ENCODE results near the gene DYRK1A.

Gene DYRK1A

DNA sequence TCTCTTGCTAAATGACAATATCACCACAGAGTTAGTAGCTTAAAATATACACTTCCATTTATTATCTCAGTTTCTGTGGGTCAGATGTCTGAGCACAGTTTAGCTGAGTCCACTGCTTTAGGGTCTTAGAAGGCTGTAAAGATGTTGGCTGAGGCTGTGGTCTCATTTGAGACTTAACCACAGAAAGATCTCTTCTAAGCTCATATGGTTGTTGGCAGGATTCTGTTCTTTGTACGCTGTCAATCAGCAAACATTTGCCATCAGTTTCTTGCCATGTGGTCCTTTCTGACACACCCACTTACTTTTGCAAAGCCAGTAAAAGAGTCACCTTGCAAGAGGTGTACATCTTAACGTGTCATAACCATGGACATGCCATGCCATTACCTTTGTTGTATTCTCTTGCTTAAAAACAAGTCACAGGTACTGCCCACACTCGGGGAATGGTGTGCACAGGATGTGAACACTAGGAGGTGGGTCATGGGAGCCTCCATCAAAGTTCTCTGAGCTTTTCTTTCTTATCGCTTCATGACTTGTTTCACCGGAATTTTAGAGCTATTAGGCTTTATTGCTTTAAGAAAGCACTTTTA is 18.7 kb downstream of the DYRK1A start:
- no peak for DNase-seq

DNA sequence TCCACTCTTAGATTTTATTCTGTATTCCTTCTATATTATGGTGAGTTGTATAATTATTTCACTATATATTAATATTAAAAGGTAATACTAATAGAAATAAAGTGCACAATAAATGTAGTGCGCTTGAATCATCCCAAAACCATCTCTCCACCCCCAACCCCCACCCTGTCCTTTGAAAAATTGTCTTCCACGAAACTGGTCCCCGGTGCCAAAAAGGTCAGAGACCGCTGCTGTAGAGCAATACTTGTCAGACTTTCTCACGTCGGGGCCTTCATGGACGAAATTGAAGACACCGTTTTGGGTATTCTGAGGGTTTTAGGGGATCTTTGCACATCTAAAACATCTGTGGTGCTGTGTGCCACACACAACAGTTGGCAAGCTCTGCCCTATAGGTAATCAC is 19.6 kb downstream of the DYRK1A start:
- DNase-seq, result no peak

DNA sequence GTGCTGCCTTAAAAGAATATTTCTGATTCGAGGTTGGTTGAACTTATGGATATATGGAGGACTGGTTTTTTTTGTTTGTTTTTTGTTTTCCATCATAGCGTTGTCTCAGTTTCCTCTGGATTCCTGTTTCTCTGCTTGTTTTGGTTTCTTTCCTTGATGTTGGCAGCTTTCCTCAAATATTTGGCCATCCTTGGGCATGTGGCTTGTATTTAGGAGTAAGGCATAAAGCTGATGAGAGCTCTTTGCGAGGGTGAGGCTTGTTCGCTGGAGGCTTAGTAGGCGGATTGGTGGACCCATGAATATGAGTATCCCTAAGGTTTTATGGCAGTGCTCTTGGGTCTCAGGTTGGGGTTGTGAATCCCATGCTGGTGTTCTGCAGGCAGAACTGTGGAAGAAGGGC is 22.9 kb downstream of the DYRK1A start:
- DNase-seq, result no peak

DNA sequence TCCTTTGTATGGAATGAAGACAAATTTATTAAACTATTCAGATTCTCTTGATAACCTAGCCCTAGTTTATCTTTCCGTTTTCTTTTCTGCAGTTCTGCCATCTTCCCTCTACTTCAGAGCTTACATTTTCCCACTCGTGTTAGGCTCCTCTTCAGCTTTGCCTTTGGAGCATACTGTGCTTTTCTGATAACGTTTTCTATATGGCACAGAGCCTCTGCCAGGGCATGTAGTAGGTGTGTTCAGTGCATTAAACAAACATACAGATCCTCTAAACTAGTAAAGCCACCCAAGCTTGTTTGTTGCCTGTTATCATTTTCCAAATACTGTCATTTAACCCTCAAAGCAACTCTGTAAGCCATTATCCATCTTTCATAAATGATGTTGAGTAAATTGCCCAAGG is 25.1 kb downstream of the DYRK1A start:
- no peak for DNase-seq

DNA sequence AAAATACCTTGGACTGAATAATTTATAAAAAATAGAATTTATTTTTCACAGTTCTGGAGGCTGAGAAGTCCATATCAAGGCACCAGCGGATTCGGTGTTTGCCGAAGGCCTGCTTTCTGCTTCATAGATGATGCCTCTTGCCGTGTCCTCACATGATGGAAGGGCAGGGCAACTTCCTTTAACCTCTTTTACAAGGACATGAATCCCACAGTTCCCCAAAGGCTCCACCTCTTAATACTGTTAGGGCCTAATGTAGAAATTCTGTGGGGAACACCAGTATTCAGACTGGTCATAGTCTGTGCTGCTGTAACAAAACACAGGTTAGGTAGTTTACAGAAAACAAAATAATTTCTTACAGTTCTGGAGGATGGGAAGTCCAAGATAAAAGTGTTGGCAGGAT is 25.9 kb downstream of the DYRK1A start:
- DNase-seq, result no peak

DNA sequence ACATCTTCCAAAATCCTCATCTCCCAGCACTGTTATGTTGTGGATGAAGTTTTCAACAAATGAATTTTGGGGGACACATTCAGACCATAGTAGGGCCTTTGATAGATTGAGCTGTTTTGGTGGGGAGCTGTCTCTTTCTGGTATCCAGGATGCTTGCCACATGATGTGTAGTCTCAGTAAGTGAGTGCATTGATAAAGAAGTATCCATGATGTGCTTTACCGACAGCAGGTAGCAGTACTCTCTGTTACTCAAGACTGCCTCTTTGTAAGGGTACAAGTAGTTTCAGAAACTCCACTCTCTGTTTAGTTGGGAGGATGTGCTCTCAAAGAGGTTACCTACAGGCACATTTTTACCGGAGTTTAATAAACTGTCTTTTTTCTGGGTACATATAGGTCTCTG is 26.5 kb downstream of the DYRK1A start:
- no peak for DNase-seq

DNA sequence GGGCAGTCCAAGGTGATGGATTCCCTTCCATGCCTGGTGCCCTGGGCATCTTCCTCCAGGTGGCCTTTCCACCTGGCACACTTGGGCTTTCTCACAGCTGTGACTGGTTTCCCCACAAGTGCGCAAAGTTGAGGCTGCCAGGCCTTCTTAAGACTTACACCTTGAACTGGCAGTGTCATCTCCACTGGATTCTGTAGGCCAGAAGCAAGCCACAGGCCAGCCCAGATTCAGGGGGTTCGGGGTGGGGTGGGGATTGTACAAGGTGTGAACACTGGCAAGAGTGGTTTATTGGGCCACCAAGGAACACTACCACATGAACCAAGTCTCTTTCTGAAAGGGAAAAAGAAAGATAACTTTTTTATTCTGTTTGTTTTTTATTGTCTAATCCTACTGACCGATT is 27.2 kb downstream of the DYRK1A start:
- DNase-seq, result no peak

DNA sequence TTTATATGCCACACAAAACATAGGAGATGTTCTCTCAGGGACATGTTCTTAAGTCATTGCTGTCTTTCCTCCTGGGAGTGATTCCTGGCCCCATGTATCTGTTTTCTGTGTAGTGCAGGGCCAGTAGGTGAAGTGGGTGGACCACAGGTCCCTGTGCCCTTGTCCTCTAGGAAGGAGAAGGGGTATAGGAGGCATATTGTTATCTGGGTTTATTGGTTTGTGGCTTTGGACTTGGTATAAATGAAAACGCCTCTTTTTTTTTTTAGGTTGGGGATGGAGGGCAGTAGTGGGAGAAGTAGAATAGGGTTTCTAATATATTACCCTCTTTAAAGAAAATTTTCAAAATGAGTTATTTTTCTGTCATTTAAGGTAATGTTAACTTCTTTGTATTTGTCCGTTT is 29.4 kb downstream of the DYRK1A start:
- no peak for DNase-seq

DNA sequence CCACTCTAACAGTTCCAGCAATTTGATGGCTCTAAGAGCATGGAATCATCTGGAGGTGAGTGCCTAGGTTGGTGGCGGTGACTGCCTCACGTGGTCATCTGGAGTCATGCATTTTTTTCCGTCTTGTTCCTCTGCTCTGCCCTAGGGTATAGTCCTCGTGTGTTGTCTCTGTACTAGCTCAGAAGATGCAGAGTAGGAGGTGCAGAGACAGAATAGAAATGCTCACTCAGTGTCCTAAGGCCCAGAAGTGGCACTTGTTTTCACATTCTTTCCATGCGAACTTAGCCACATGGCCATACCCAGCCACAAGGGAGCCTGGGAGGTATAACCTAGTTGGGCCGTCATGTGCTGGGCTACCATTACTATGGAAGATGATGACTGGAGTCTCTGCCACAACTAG is 30.3 kb downstream of the DYRK1A start:
- no peak for DNase-seq

DNA sequence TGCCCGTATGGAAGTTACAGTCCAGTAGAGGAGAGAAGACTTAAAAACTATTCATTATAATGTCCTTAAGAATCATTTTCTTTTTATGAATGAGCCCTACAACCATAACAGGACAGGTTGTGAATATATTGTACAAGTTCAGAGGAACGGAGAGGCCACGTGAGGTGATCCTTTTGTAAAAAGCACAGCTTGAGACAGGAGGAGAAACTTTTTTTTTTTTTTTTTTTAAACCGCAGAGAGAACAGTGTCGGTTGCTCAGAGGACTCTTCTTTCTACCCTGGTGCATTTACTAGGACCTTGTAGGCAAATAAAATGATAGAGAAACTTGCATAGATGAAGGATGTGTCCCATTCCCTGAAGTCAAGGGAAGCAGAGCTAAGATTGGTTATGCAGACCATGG is 32.1 kb downstream of the DYRK1A start:
- no peak for DNase-seq

DNA sequence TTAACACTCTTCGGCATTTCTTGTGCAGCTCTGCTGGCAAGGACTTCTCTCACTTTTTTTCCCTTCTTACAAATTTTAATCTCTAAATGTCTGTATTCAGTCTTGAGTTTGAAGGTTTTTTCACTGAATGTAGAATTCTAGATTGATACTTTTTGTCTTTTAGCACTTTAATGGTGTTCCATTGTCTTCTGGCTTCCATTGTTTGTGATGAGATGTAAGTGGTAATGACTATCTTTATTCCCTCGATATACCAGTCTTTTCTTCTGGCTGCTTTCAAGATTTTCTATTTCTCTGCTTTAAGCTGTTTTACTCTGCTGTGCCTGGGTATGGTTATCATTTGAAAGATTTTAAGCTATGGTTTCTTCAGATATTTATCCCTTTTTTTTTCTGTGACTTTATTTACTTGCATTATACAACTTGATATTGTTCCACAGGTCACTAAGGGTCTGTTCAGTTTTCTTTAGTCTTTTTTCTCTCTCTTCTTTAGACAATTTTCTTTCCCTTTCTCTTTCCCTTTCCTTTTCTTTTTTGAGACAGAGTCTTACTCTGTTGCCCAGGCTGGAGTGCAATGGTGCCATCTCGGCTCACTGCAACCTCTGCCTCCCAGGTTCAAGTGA is 35.8 kb downstream of the DYRK1A start:
- no peak for DNase-seq

DNA sequence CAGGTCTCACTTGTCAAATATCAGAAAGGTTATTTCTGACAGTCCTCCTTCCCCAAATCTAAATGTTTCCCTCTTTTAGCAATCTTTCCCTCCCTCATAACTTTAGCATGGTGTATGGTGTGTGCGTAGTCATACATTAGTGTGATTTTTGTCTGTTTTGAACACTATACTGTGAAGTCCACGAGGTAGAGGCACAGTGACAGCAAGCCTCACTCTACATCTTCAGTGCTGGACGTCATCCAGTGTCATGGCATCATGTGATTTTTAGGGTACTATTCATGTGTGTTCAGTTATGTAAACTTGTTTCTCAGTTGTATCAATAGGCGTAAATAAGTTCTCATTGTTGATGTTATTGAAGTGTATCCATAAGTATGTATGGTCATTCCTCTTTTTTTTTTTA is 39.1 kb downstream of the DYRK1A start:
- DNase-seq, result no peak

DNA sequence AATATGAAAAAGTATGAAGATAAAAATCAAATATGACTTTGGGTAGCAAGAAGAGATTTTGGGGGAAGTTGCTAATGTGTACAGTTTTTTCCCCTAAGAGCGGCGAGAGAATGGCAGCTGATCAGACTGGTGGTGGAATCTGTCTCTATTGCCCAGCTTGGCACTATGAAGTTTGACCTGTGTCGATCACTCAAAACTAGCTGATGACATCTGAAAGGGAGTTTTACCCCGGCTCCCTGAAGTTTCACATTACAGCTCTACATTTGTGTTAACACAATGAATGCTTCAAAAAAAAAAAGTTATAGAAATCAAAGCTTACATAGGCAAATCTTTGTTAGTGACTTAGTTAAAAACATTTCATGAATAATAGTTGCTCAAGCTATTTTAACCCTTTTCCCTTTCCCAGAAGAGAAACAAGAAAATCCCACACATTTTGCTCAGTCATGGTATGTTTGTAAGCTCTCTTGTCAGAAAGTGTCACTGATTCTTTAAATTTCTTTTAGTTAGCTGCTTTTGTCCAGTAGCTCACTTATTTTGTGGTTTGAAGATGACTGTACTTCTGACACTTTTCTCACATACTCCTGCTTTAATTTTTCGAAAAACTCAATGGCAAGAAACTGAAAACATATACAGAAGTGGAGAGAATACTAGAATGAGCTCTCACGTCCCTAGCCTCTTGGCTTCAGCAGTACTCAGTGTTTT is 41.3 kb downstream of the DYRK1A start:
- DNase-seq, result peak; percentile 38

DNA sequence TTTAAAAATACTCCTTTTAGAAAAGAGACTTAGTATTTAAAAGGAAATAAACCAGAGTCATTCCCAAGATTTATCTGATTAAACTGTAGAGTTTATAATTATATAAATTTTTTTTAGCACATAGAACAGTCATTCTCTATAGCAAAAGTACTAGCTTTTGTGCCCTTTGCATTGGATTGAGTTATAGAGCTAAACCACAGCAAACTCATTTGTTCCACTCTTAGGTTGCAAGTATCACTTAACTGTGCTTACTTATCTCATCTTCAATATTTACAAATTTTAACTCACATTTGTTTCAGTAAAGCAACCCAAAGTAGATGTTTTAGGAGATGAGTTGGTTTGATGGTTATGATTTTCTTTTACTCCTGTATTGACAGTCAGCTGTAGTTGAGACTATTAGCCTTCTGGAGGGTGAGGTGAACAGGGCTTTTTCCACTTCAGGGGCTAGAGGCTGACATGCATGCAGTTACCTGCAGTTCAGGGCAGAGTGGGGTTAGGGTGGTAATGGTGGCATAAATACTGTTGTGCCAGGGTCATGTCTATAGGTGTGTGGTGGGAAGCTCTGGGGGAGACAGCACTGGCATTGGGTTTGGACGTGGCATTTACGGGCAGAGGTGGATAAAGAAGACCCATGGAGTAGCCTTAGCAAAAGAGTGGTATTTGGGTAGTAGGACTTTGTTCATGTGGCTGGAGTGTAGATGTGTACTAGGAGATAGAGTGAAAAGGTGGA is 42.1 kb downstream of the DYRK1A start:
- DNase-seq, result peak; percentile 40

DNA sequence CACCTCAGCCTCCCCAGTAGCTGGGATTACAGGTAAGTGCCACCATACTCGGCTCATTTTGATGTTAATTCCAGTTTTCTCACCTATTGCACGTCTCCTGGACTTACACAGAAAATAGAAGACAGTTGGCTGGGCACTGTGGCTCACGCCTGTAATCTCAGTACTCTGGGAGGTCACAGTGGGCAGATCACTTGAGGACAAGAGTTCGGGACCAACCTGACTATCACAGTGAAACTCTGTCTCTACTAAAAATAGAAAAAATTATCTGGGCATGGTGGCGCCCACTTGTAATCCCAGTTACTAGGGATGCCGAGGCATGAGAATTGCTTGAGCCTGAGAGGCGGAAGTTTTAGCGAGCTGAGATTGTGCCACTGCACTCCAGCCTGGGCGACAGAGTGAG is 44.1 kb downstream of the DYRK1A start:
- no peak for DNase-seq

DNA sequence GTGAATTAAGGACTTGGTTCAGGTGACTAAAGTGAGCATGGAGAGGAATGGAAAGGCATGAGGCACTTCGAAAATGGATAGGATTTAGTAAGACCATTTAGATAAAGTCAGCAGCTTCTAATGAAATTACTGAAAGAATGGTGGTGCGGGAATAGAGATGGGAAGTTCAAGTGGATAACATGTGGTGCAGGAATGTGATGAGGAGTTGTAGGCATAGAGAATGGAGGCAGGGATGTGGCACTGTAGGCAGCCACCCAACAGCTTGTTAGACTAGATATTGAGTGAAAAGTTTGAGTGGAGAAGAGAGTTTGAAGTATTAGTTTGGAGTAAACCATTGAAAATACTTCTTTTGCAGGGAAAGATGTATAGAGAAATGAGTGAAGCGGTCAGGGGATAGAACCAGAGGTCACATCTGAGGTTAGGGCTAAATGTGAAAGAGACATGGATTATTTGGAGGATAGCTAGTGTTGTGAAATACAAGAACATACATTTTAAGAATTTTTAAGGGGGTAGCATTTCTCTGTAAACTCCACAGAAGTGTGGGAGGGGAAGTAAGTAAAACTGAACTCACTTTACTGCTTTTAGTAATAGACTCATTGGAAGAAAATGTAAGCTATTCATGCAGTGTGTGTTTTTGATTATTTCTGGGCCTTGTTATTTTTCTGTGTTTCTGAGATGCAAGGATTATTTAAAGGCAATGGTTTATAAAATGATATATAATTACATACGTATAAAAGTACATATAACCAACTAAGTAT is 46.2 kb downstream of the DYRK1A start:
- no peak for DNase-seq

DNA sequence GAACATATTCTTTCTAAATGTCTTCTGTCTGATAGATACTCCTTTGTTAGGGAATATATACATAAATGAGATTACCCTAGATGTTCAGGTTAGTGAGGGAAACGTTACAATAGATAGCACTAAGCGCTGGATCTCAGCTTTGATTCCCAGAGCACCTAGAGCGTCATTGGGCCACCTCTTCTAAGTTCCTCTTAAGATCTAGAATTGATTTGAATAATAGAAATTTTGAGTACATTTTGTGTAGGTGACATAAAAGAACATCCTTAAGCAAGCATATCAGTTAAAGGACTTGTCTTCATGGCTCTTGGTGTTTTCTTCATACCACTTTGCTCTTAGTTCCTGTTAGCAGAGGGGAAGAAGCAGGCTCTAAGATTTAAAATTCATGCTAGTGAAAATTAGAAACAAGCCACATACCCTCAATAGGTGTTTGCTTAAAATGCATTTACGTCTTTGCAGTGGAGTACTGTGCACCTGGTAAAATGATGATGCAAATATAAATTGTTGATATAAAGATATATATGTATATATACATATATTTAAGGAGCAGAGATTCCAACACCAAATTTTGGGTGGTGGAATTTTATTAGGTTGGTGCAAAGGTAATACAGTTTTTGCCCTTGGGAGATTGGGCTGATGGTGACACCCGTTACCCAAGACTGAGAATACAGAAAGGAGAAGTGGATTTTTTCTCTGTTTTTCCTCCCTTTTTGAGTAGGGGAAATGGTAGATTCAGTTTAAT is 47.1 kb downstream of the DYRK1A start:
- no peak for DNase-seq

DNA sequence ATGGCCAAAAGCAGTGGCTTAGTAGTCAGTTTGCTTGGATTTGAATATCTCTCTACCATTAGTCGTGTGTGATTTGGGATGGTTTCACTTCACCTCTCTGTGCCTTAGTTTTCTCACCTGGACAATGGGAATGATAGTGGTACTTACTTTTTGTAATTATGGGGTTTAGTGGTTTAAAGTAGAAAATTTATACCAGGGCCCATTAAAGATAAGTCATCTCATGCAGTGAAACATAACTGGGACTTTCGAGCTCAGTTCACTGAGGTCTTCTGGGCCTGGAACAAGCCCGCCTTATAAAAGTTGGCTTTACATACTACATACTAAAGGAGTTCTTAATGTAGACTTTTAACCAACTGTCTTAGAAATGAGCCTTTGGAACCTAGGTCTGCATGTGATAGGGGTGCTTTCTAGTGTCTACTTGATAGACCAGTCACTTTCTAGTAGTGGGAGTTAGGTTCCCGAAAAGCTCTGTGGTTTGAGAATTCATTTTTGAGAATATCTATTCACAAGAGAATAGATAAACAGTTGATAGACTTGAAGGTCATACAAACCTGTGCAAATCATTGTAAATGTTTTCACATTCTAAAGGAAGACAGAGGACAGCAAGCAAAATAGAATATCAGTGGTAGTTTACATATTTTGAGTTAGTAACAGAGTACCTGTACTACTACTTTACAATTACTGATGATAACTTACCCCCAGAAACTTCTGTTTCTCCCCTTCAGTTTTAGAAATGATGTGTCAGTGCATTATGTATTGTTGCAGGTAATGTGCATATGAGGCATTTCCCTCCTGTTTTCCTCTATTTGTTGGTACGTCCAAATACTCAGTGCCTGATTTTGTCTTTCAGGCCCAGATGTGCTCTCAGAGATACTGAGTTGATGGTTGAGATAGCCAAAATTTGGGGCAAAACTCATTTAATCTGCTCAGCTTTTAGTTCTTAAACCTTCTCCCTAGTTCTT is 48.0 kb downstream of the DYRK1A start:
- DNase-seq, result no peak

DNA sequence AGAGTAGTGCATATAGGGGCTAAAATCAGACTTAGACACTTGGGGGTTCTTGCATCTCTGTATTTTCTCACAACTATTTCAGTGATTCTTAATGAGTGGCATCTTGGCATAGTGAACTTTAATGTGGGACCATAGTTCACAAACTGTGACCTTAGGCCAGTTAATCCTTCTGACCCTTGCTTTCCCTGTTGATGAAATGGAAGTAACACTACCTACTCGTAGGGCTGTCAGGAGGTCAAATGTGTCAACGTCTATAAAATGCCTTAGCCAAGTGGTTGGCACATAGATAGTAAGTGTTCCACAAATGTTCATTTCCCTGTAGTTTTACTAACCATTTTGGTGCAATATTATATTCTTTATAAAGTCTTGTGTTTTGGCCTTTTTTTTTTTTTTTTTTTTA is 49.4 kb downstream of the DYRK1A start:
- DNase-seq, result no peak

DNA sequence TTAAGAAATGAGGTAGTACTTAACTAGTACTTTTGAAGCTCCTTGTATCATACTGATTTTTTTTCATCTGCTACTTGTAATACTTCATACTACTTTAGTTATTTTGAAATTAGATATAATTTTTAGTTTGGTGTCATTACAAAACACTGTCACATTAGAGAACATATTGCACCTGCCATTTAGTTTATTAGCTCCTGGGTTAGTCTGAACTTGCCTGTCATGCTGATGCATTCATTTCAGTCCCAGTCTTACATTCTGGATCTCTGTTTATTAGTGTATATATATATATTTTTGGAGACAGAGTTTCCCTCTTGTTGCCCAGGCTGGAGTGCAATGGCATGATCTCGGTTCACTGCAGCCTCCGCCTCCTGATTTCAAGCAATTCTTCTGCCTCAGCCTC is 50.3 kb downstream of the DYRK1A start:
- DNase-seq, result no peak

DNA sequence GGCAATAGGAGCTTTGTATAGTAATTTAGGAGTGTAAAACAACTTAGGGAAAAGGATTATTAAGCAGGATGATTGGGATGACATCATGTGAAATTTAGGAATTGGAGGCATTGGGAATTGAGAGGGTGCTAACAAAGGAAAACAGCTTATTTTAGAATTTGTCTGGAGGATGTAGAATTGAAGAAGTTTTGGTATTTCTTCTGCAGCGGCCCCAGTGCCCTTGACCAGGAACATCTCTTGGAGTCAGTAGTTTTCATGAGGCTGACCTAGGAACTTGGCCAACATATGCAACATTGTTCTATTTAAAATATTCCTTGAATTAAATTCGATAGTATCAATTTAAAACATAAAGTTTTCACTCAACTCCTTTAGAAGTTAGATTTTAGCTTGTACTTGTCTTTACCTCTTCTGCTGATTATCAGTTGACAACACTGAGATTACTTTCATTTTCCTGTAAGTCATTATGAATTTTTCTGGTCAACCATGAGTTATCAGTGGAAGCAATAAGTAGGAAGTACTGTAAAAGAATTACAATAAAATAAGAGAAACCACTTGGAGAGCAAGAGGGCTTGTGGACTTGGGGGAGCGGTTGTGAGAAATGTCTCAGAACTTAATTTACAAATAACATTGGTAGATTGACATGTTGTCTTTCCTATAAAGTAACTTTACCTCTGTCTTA is 52.8 kb downstream of the DYRK1A start:
- DNase-seq, result no peak

Measured in activated CD4-positive, alpha-beta T cell treated with anti-CD3 and anti-CD28 coated beads, Interleukin-2, Interleukin-6, amounts not matched to agents 100 ng/mL and 50 ng/mL, durations not matched to agents 16 hours and 8 hours (primary cell).